ENCODE results near the gene IL21.

GRCh38 chr4:122666527-122667245 lies 45.8 kb upstream of the IL21 start:
- TF ChIP-seq, protein P1, sequence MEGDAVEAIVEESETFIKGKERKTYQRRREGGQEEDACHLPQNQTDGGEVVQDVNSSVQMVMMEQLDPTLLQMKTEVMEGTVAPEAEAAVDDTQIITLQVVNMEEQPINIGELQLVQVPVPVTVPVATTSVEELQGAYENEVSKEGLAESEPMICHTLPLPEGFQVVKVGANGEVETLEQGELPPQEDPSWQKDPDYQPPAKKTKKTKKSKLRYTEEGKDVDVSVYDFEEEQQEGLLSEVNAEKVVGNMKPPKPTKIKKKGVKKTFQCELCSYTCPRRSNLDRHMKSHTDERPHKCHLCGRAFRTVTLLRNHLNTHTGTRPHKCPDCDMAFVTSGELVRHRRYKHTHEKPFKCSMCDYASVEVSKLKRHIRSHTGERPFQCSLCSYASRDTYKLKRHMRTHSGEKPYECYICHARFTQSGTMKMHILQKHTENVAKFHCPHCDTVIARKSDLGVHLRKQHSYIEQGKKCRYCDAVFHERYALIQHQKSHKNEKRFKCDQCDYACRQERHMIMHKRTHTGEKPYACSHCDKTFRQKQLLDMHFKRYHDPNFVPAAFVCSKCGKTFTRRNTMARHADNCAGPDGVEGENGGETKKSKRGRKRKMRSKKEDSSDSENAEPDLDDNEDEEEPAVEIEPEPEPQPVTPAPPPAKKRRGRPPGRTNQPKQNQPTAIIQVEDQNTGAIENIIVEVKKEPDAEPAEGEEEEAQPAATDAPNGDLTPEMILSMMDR (IDR thresholded peaks at IDR 0.05; ENCODE audit: low read depth, low read length, poor library complexity, severe bottlenecking) = no peak
- TF ChIP-seq EZH2phosphoT487 (IDR thresholded peaks at IDR 0.05; ENCODE audit: borderline replicate concordance, low read length) = no peak
